G401 (cell line): ENCODE measurements around the gene FKBP4. TPM values are rescaled to one million over a fixed set of nuclear protein-coding genes. Genes with fewer than 3 reads are reported as not detected.
"Not testable (repeated sequence)": the region's sequence is repeated elsewhere in the genome, so short reads cannot be mapped to it uniquely, and the experiment has no call there.

Source experiments
- DNase-seq: peaks from one replicate; pipeline ENCODE4 v3.0.0-alpha.2; 2015; ENCODE audit warnings: low spot score
- in situ Hi-C: cut with HindIII; loops from 2 replicates; pipeline ENCODE4 v1.10.0; 2016; ENCODE audit warnings: low sequenced_read_pairs, mixed read lengths
- total RNA-seq: library from RNA; depleted of rRNA; stranded (reverse); fragments of >200 nt; shearing (Covaris generic); gene quantifications from 2 replicates; pipeline ENCODE4 v1.2.3, GENCODE V29; 2014; rRNA removed

Gene FKBP4, protein sequence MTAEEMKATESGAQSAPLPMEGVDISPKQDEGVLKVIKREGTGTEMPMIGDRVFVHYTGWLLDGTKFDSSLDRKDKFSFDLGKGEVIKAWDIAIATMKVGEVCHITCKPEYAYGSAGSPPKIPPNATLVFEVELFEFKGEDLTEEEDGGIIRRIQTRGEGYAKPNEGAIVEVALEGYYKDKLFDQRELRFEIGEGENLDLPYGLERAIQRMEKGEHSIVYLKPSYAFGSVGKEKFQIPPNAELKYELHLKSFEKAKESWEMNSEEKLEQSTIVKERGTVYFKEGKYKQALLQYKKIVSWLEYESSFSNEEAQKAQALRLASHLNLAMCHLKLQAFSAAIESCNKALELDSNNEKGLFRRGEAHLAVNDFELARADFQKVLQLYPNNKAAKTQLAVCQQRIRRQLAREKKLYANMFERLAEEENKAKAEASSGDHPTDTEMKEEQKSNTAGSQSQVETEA
- 95.0 and 137 TPM in 2 replicates for total RNA-seq

- peak; percentile 95 for DNase-seq
- in situ Hi-C loops: no loop called here
These were observed at the start of gene FKBP4 for GRCh38 chr12:2794736-2795289. TSS of gene FKBP4 (plus strand) at chr12:2794970. CDS start at chr12:2795140, 170 bp downstream.

GRCh38 chr12:2745655-2746054 is 49.1 kb upstream of the FKBP4 start:
- in situ Hi-C loops: no loop called here
- DNase-seq: no peak

DNA sequence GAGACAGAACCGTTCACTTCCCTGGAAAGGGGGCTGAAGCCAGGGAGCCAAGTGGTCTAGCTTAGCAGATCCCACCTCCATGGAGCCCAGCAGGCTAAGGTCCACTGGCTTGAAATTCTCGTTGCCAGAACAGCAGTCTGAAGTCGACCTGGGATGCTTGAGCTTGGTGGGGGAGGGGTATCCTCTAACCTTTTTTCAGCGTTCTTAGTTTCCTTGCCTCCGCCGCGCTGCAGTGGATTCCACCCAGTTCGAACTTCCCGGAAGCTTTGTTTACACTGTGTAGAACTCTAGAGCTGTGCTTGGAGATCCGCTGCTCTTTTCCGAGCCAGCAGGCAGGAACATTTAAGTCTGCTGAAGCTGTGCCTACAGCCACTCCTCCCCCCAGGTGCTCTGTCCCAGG is 45.2 kb upstream of the FKBP4 start:
- in situ Hi-C loops: no loop called here
- DNase-seq: no peak

DNA sequence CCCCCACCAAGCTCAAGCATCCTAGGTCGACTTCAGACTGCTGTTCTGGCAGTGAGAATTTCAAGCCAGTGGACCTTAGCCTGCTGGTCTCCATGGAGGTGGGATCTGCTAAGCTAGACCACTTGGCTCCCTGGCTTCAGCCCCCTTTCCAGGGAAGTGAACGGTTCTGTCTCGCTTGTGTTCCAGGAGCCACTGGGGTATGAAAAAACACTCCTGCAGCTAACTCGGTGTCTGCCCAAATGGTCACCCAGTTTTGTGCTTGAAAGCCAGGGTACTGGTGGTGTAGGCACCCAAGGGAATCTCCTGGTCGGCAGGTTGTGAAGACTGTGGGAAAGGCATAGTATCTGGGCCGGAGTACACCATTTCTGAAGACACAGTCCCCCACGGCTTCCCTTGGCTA is 44.6 kb upstream of the FKBP4 start:
- DNase-seq: no peak
- in situ Hi-C loops: no loop called here

GRCh38 chr12:2751230-2751629 is 43.5 kb upstream of the FKBP4 start:
- no peak for DNase-seq
- in situ Hi-C loops: no loop called here

DNA sequence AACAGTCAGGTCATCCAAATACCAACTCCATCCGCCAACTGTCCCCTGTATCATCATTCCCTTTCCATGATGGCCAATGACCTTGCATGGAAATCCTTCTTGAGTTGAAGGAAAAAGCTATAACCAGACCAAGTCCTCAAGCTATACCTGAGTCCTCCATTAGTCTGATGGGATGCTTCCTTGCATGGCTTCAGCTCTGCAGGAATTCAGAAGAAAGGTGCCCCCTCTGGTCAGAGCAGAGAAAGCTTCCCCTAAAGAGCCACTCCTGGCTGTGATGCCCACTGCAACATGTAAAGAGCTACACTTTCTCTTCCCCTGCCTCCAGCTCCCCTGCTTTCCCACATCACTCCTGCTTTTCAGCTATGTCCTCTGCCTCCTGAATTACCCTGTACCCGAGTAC is 43.1 kb upstream of the FKBP4 start:
- DNase-seq: no peak
- in situ Hi-C loops: no loop called here

DNA sequence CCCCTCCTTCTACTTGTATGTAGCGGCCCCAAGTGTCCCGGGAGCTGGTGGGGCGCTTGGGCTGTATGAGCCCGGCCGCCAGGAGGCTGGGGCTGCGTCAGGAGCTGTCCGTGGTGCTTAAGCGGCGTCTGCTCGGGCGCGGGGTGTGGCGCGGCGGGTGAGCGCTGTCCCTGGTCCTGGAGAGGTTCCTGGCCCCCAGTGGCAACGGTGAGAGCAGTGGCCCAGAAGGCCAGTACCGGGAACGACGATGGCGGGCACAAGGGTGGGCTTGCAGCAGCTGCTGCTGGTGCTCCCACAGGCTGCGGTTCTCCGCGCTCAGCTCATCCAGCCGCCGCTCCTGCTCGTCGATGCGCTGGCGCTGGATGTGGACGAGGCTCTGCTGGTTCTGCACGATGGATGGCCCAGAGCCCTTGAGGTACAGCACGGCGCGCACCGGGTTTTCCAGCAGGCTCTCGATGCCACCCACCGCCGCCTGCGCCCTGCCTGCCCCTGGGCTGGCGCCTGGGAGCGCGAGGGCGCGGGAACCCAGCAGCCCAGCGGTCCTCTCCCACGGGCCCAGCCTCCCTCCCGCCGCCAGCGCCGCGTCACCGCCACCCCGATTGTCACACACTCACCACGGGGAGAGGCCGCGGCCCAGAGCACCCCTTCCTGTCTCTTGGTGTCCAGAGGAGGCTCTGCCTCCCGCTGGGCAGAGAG is 41.9 kb upstream of the FKBP4 start:
- in situ Hi-C loops: no loop called here
- DNase-seq: no peak

GRCh38 chr12:2753536-2753935 is 41.2 kb upstream of the FKBP4 start:
- in situ Hi-C loops: no loop called here
- no peak for DNase-seq

GRCh38 chr12:2754208-2754607 is 40.6 kb upstream of the FKBP4 start:
- DNase-seq: no peak
- in situ Hi-C loops: no loop called here

- no peak for DNase-seq
- in situ Hi-C loops: no loop called here
These were observed 38.0 kb upstream of the FKBP4 start for GRCh38 chr12:2756756-2757155.

DNA sequence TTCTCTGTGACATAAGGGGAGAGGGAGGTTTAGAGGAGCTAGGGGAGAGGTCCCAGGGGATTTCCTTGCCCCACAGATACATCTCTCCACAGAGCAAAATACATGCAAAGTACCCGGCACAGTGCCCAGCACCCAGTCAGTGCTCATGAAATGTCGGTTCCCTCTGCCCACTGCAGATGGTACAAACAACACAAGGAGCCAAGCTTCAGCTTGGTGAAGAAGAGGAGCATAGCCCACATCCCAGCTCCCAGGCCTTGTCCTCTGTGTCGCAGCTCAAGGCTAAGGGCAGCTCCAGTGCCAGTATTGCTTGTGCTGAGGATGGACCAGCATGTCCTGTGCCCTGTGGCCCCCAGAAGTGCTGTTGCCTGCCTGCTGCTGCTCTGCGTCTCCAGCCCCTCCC is 35.0 kb upstream of the FKBP4 start:
- DNase-seq: no peak
- in situ Hi-C loops: no loop called here

- in situ Hi-C loops: no loop called here
- DNase-seq: no peak
These were observed 30.4 kb upstream of the FKBP4 start for GRCh38 chr12:2764398-2764797.

GRCh38 chr12:2765052-2765451 is 29.7 kb upstream of the FKBP4 start:
- in situ Hi-C loops: no loop called here
- DNase-seq: no peak

- no peak for DNase-seq
- in situ Hi-C loops: no loop called here
These were observed 29.2 kb upstream of the FKBP4 start for GRCh38 chr12:2765608-2766007.

DNA sequence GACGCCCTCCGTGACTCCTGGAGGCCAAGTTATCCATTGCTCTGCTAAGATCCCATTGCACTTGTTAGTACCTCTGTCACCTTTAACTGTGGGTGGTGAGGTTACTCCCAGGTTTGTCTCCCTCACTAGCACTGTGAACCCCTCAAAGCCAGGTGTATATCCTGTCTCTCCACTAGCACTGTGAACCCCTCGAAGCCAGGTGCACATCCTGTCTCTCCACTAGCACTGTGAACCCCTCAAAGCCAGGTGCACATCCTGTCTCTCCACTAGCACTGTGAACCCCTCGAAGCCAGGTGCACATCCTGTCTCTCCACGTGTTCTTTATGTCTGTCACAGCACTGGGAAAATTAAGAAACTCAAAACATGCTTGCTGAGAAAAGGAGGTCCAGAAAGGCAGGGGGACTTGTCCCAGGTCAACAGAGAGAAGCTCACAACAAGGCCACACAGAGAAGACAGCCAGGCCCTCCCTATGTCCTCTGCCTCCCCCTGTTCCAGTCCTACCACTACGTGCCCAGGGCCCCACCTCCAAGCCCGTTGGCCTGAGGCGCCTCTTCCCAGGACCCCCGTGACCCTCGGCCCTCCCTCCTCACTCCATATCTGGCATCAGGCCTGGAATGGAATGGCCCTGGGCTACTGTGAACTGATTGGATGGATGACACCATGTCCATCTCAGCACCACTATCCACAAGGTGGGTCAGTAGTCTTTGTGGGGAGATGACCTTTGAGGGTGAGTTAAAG is 26.4 kb upstream of the FKBP4 start:
- in situ Hi-C loops: no loop called here
- DNase-seq: no peak

- no peak for DNase-seq
- in situ Hi-C loops: no loop called here
These were observed 24.8 kb upstream of the FKBP4 start for GRCh38 chr12:2769866-2770533.

DNA sequence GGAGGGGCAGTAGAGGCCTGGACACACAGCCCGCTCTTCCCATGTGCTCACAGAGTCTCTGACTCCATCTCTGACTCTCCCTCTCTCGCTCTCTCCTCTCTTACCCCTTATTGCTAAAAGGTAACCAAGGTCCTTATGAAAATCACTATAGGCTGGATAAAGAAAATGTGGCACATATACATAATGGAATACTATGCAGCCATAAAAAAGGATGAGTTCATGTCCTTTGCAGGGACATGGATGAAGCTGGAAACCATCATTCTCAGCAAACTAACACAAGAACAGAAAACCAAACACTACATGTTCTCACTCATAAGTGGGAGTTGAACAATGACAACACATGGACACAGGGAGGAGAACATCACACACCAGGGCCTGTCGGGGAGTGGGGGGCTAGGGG is 24.2 kb upstream of the FKBP4 start:
- DNase-seq, in situ Hi-C loops: not testable (repeated sequence)

GRCh38 chr12:2772370-2772769 is 22.4 kb upstream of the FKBP4 start:
- no peak for DNase-seq
- in situ Hi-C loops: no loop called here

DNA sequence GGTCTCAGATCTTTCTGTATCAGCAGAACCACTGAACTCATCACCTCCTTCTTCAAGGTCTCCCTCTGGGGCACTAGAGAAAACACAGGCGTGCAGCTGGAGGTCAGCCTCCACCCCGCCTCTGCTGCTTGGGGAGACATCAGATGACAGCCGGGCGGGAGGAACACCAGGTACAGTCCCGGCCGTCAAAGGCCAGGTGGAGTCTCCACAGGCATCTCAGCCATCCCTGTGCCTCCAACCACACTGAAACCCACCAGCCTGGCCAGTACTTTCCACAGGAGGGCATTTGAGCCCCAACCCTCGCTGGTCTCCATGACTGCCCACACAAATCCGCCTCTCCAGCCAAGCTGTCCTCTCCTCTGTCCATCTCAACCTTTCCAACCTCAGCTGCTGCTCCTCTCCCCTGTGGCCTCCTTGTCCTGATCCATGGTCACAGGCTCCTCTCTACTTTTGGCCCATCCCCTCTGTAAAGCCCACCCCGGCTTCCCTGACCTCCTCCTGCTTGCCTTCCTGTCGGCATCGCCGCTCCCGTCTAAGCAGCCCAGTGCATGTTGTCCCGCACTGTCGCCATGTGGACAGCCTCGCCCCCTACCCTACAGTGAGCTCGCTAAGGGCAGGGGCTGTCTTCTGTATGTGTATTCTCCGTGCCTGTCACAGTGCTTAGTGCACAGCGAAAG is 21.4 kb upstream of the FKBP4 start:
- no peak for DNase-seq
- in situ Hi-C loops: no loop called here
